GM23338 (cell line): ENCODE results near the gene FGFR2. TPM values are rescaled to one million over a fixed set of nuclear protein-coding genes. Genes with fewer than 3 reads are reported as not detected.

Experiments used
- ATAC-seq: fragments of 200-7000 bp; cut with Tn5 transposase; 3 replicates; pipeline ENCODE4 v1.9.1; 2020
- DNase-seq: peaks from one replicate; pipeline ENCODE4 v3.0.0-alpha.2; 2015; ENCODE audit warnings: low spot score
- H2AFZ ChIP-seq: fragments of 200-600 bp; sonication (generic); 2 replicates; pipeline ENCODE4 v1.8.0; 2016; ENCODE audit warnings: antibody characterized with exemption, mild to moderate bottlenecking, moderate library complexity
- H3F3A ChIP-seq: fragments of 200-600 bp; sonication (generic); replicated peaks from 2 replicates; pipeline ENCODE4 v1.8.0; 2017; ENCODE audit warnings: antibody characterized with exemption, mixed run types, low read depth
- H3K27ac ChIP-seq: fragments of 200-600 bp; sonication (generic); 2 replicates; pipeline ENCODE4 v1.6.1; 2016; ENCODE audit warnings: low read depth
- H3K27me3 ChIP-seq: fragments of 200-600 bp; sonication (generic); 2 replicates; pipeline ENCODE4 v1.8.0; 2016; ENCODE audit warnings: mild to moderate bottlenecking, mixed run types, moderate library complexity; ENCODE audit not compliant: insufficient read depth
- H3K36me3 ChIP-seq: fragments of 200-600 bp; sonication (generic); 2 replicates; pipeline ENCODE4 v1.8.0; 2016; ENCODE audit warnings: mild to moderate bottlenecking; ENCODE audit not compliant: insufficient read depth
- H3K4me1 ChIP-seq: fragments of 200-600 bp; sonication (generic); 2 replicates; pipeline ENCODE4 v1.8.0; 2016; ENCODE audit warnings: mild to moderate bottlenecking, moderate library complexity; ENCODE audit not compliant: insufficient read depth
- H3K4me2 ChIP-seq: fragments of 200-600 bp; sonication (generic); 2 replicates; pipeline ENCODE4 v1.7.1; 2017; ENCODE audit warnings: mixed run types
- H3K4me3 ChIP-seq: fragments of 200-600 bp; sonication (generic); 2 replicates; pipeline ENCODE4 v1.6.1; 2016; ENCODE audit warnings: mixed run types
- H3K79me2 ChIP-seq: fragments of 200-600 bp; sonication (generic); replicated peaks from 2 replicates; pipeline ENCODE4 v1.8.0; 2017; ENCODE audit warnings: mild to moderate bottlenecking; ENCODE audit not compliant: insufficient read depth
- H3K9me2 ChIP-seq: fragments of 200-600 bp; sonication (generic); 2 replicates; pipeline ENCODE4 v1.8.0; 2017; ENCODE audit not compliant: insufficient read depth
- H4K20me1 ChIP-seq: fragments of 200-600 bp; sonication (generic); replicated peaks from 2 replicates; pipeline ENCODE4 v1.8.0; 2017; ENCODE audit warnings: mild to moderate bottlenecking; ENCODE audit not compliant: insufficient read depth
- H3K27ac Mint-ChIP-seq: 2 replicates; pipeline ENCODE4 v1.8.0; 2020; ENCODE audit warnings: inconsistent platforms, mild to moderate bottlenecking, moderate library complexity, mixed read lengths
- H3K27me3 Mint-ChIP-seq: 3 replicates; pipeline ENCODE4 v1.8.0; 2022; ENCODE audit warnings: low read depth, mild to moderate bottlenecking, moderate library complexity, mixed read lengths, inconsistent platforms; ENCODE audit not compliant: insufficient read depth, poor library complexity
- H3K36me3 Mint-ChIP-seq: 3 replicates; pipeline ENCODE4 v1.8.0; 2021; ENCODE audit warnings: low read depth, mild to moderate bottlenecking, inconsistent platforms, moderate library complexity, mixed read lengths
- H3K4me1 Mint-ChIP-seq: 3 replicates; pipeline ENCODE4 v1.8.0; 2020; ENCODE audit warnings: mild to moderate bottlenecking, inconsistent platforms, mixed read lengths
- H3K4me3 Mint-ChIP-seq: 3 replicates; pipeline ENCODE4 v1.8.0; 2021; ENCODE audit warnings: moderate library complexity, mild to moderate bottlenecking, inconsistent platforms, mixed read lengths
- H3K9me3 Mint-ChIP-seq: 3 replicates; pipeline ENCODE4 v1.8.0; 2020; ENCODE audit warnings: moderate library complexity, mild to moderate bottlenecking, inconsistent platforms, mixed read lengths
- CTCF ChIP-seq, 2 experiments: fragments of 200-600 bp in 1 of 2; sonication (generic) in 1 of 2; conservative IDR thresholded peaks; 2 replicates each; pipeline versions ENCODE4 v1.5.1 to v1.6.1; 2016 to 2017; ENCODE audit warnings: antibody characterized with exemption in 2 of 2, low read depth in 2 of 2, mild to moderate bottlenecking in 2 of 2, moderate library complexity in 1 of 2
- EZH2phosphoT487 ChIP-seq: fragments of 200-600 bp; sonication (generic); IDR thresholded peaks from one replicate; pipeline ENCODE4 v1.8.1; 2018; ENCODE audit warnings: antibody characterized with exemption; ENCODE audit not compliant: unreplicated experiment
- JUNB ChIP-seq: IDR thresholded peaks from one replicate; pipeline ENCODE4 v1.6.1; 2016; ENCODE audit warnings: antibody characterized with exemption; ENCODE audit not compliant: unreplicated experiment
- NANOG ChIP-seq: IDR thresholded peaks from 2 replicates; pipeline ENCODE4 v1.6.1; 2016; ENCODE audit warnings: antibody characterized with exemption, borderline replicate concordance
- POLR2AphosphoS5 ChIP-seq: IDR thresholded peaks from 2 replicates; pipeline ENCODE4 v1.6.1; 2016; ENCODE audit warnings: antibody characterized with exemption, low read depth
- REST ChIP-seq: IDR thresholded peaks from one replicate; pipeline ENCODE4 v1.6.1; 2018; ENCODE audit warnings: antibody characterized with exemption; ENCODE audit not compliant: unreplicated experiment
- STAT1 ChIP-seq: IDR thresholded peaks from one replicate; pipeline ENCODE4 v1.6.1; 2016; ENCODE audit warnings: antibody characterized with exemption; ENCODE audit not compliant: unreplicated experiment
- ZNF114 ChIP-seq: fragments of 250-450 bp; sonication (Bioruptor Pico); IDR thresholded peaks from 2 replicates; pipeline ENCODE4 v1.5.0; 2020; ENCODE audit warnings: mild to moderate bottlenecking, moderate library complexity
- ZNF331 ChIP-seq: fragments of 250-450 bp; sonication (Bioruptor Pico); IDR thresholded peaks from 2 replicates; pipeline ENCODE4 v1.5.0; 2020; ENCODE audit warnings: low read depth, mild to moderate bottlenecking, moderate library complexity
- ZNF462 ChIP-seq: fragments of 250-450 bp; sonication (Bioruptor Pico); IDR thresholded peaks from 2 replicates; pipeline ENCODE4 v1.5.0; 2020; ENCODE audit warnings: mild to moderate bottlenecking, moderate library complexity
- polyA plus RNA-seq: library from polyadenylated mRNA; unstranded; fragments of >200 nt; fragmentation: Nextera tagmentation; extraction: Ambion mirVana; gene quantifications from 2 replicates; pipeline ENCODE4 v1.2.1, GENCODE V29; 2016
- total RNA-seq: library from RNA; depleted of rRNA; stranded (reverse); fragments of >200 nt; shearing (Covaris generic); gene quantifications from 2 replicates; pipeline ENCODE4 v1.2.3, GENCODE V29; 2014

The FGFR2 gene
- total and polyA plus RNA-seq, 2 experiments from 2014 or later = 31.1 to 106 TPM

GRCh38 chr10:121594623-121595350 is 3.5 kb downstream of the FGFR2 start:
- peak overlapping the region; percentile 94 for H3K4me3 Mint-ChIP-seq
- H3K9me2 ChIP-seq = no peaks in the 10 kb centered on the region
- H3K79me2 ChIP-seq = peaks cover 84% of the 10 kb centered on the region
- H3K27me3 ChIP-seq = no peaks in the 10 kb centered on the region
- H3K36me3 Mint-ChIP-seq = peaks cover 50% of the 10 kb centered on the region
- H3K4me2 ChIP-seq = peak overlapping the region; percentile 70
- ATAC-seq (no peak), DNase-seq (no peak)
- H2AFZ ChIP-seq = no peak overlapping the region
- TF ChIP-seq ZNF331 = no peak
- H3K9me3 Mint-ChIP-seq = no peaks in the 10 kb centered on the region; the same call in 2 of the 3 replicates
- H3K27ac ChIP-seq = no peak overlapping the region
- H3K4me3 ChIP-seq = peak overlapping the region; percentile 82
- peaks cover 20% of the 10 kb centered on the region for H3K27me3 Mint-ChIP-seq
- H4K20me1 ChIP-seq = peaks cover 51% of the 10 kb centered on the region
- H3K27ac Mint-ChIP-seq = no peak overlapping the region
- peaks cover 30% of the 10 kb centered on the region for H3K36me3 ChIP-seq
- H3K4me1 Mint-ChIP-seq = peaks cover 69% of the 10 kb centered on the region
- peaks cover 13% of the 10 kb centered on the region; the same call in 1 of the 2 replicates for H3F3A ChIP-seq
- peaks cover 67% of the 10 kb centered on the region for H3K4me1 ChIP-seq

GRCh38 chr10:121594076-121594475 is 4.2 kb downstream of the FGFR2 start:
- Mint-ChIP-seq H3K27me3 (peaks cover 18% of the 10 kb centered on the region), H3K36me3 (peaks cover 50% of the 10 kb centered on the region), H3K9me3 (no peaks in the 10 kb centered on the region; the same call in 2 of the 3 replicates), H3K4me3 (peak overlapping the region; percentile 94), H3K4me1 (peaks cover 65% of the 10 kb centered on the region), H3K27ac (no peak overlapping the region)
- ATAC-seq (no peak), DNase-seq (no peak)
- Histone ChIP-seq H3K27ac (no peak overlapping the region), H3K4me1 (peaks cover 65% of the 10 kb centered on the region), H2AFZ (no peak overlapping the region), H4K20me1 (peaks cover 58% of the 10 kb centered on the region), H3F3A (peaks cover 13% of the 10 kb centered on the region; the same call in 1 of the 2 replicates), H3K9me2 (no peaks in the 10 kb centered on the region), H3K4me2 (peak overlapping the region; percentile 70), H3K36me3 (peaks cover 30% of the 10 kb centered on the region), H3K79me2 (peaks cover 84% of the 10 kb centered on the region), H3K4me3 (peak overlapping the region; percentile 82), H3K27me3 (no peaks in the 10 kb centered on the region)
- no peak for TF ChIP-seq ZNF462 (CRISPR knock-in tag)
- TF ChIP-seq ZNF331 = no peak
- no peak for TF ChIP-seq STAT1
- TF ChIP-seq JUNB = no peak
- no peak for TF ChIP-seq CTCF (conservative IDR thresholded peaks at IDR 0.05; ENCODE audit: low read depth in 2 of 2)
- TF ChIP-seq POLR2AphosphoS5 = no peak
- TF ChIP-seq REST = no peak
- TF ChIP-seq ZNF114 (CRISPR knock-in tag) = no peak
- no peak for TF ChIP-seq EZH2phosphoT487
- no peak for TF ChIP-seq NANOG
